CD4-positive, alpha-beta T cell treated with Interleukin-4 for 4 hours (primary cell): ENCODE measurements around the gene FSD1L.

Experiments used
- DNase-seq: peaks from one replicate; pipeline ENCODE4 v3.0.0-alpha.2; 2020

FSD1L gene

GRCh38 chr9:105447814-105448812 is at the start of gene FSD1L:
FSD1L (plus strand) TSS chr9:105448034; CDS start chr9:105448221, 187 bp downstream.
- peak; percentile 85 for DNase-seq

DNA sequence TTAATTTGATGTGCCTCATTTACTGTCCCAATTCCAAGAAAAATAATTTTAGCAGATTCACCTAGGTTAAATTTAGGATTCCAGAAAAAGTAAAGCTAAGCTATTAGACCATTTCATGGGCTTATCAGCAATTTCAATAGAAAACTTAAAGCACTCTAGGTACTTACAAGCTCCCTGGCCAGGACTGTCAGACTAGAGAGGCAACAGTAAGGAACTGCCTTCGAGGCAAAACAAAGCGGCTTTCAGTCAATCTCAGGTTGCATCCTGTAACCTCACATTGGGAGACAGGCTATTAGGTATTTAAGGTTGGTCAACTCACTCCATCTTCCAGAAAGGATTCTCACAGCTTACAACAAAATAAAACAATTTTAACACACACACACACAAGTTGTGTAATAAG is 48.7 kb upstream of the FSD1L start:
- DNase-seq, result no peak

GRCh38 chr9:105401651-105402050 is 46.2 kb upstream of the FSD1L start:
- no peak for DNase-seq

DNA sequence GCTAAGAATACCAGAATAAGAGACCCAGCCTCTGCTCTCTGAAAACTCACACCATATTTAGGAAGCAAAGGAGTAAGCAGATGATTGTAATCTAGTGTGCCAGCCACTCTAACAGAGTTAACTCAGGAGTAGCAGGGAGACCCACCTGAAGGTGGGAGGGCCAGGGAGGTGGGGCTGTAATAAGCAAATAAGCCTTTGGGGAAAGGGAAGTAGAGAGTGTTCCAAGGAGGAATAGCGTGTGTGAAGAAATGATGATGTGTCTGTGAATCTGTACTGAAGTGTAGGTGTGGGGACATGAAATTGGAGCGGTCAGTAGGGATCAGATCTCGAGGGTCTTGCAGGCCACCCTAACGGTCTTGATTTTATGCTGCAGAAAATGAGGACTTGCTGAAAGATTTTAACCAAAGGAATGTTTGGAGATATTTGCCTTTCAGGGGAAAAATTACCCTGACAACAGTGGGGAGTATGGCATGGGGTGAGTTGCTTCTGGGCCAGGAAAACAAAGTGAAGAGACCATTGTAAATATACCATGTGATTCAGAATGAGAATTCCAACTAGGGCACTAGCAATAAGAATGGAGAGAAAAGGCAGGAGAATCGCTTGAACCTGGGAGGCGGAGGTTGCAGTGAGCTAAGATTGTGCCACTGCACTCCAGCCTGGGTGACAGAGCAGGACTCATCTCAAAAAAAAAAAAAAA is 44.1 kb upstream of the FSD1L start:
- DNase-seq, result no peak

GRCh38 chr9:105405514-105406131 is 42.2 kb upstream of the FSD1L start:
- DNase-seq, result peak; percentile 74

- DNase-seq, result no peak
These were observed 41.5 kb upstream of the FSD1L start for GRCh38 chr9:105406369-105406768.

GRCh38 chr9:105413525-105413924 is 34.3 kb upstream of the FSD1L start:
- DNase-seq, result no peak

DNA sequence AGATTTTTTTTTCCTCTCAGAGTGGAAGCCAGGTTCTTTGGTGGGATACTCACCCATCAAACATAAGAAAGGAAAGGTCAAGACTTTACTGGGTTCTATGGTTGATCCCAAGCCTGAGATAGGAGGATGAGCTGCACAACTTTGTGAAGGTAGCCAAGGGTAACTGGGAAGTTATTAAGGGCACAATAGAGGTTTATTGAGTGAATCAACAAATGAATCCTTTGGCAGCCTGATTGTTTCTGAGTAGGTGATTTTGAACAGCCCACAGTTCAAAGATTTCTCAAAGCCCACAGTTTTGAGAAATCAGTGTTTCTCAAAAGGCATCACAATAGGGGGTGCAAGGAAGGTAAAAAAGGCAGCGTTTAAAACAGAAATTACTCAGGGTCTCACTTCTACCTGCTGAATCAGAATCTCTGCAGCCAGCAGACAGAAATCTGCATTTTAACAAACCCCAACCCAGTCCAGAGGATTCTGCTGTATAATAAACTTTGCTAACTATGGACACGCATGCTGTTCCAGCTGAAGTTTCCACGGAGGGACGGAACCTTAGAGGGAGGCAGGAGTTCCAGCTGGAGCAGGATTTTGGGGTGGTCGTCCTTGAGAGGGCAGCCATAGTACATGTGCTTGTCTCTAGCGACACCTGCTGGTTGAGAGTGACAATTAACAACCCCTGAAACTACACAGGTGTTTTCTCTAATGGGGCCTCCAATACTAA is 32.7 kb upstream of the FSD1L start:
- DNase-seq, result peak; percentile 63

GRCh38 chr9:105415662-105415980 is 32.2 kb upstream of the FSD1L start:
- no peak for DNase-seq

GRCh38 chr9:105416840-105417239 is 31.0 kb upstream of the FSD1L start:
- DNase-seq, result no peak

GRCh38 chr9:105418588-105419500 is 29.0 kb upstream of the FSD1L start:
- DNase-seq, result no peak

DNA sequence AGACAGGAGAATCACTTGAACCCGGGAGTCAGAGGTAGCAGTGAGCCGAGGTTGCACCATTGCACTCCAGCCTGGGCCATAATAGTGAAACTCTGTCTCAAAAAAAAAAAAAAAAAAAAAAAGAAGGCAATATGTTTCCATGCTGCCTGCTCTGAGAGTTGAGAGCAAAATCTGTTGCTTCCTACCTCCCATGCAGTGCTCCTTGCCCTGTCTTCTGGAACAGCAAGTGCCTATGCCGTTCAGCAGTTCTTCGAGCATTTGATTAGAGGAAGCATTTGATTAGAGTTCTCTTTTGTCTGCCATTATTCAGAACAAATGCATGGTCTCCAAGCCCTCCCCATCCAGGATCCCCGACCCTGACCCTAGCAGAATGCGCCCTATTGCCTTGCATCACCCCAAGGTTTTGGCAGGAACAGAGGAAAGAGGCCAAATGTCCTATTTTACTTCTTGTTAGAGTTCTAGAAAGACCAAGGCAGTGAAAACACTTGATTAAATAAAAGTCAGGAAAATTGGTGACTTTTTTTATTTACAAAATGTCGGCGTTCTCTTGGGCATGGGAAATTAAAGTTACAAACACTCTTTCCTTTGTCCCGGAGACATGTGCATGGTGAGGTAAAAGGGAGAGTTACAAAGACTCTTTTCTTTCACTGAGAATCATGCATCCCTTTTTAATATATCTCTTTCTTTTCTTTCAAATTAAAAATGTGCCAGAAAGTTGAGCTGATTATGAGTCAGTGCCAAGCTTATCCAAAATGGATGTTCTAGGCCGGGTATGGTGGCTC is 27.8 kb upstream of the FSD1L start:
- DNase-seq, result no peak

DNA sequence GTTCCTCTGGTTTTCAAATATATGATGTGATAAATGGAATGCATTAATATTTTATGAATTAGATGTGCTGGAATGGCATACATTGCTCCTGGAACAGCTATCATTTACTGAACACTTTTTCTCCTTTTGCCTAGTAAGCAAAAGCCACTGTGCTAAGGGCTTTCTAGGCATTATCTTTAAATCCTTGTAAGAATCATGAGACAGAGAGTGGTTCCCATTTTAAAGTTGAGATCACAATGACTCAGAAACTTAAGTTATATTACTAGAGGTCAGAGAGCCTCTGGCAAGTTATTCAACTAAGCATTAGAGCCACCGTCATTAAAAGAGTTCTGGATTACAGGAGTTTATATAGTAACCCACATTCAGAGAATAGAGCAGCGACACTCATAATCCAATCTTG is 26.7 kb upstream of the FSD1L start:
- DNase-seq, result no peak

- DNase-seq, result no peak
These were observed 26.0 kb upstream of the FSD1L start for GRCh38 chr9:105421864-105422263.

DNA sequence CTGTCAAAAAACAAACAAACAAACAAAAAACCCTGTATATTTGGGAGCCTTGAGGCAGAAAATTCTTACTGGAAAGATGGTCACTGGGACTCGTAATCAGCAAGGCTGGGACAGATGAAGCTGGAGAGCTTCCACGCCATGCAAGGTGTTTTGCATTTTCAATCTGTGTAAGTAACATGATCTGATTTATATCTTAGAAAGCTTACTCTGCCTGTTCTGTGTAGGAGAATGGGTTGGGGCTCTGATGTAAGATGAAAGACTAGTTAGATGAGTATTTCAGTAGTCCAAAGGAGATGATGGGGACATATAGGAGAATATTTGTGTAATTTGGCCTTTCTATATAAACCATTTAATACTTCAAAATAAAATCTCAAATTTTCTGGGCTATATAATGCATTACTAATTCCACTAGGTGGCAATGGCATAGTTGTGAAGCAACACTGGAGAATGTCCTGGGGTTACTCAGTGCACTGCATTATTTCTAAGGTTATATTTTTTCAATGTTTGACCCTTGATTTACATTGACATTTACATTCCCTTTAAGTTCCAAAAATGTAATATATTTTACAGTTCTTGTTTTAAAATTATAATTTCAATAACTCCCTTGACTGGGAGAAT is 21.9 kb upstream of the FSD1L start:
- no peak for DNase-seq

GRCh38 chr9:105426657-105427056 is 21.2 kb upstream of the FSD1L start:
- DNase-seq, result no peak

DNA sequence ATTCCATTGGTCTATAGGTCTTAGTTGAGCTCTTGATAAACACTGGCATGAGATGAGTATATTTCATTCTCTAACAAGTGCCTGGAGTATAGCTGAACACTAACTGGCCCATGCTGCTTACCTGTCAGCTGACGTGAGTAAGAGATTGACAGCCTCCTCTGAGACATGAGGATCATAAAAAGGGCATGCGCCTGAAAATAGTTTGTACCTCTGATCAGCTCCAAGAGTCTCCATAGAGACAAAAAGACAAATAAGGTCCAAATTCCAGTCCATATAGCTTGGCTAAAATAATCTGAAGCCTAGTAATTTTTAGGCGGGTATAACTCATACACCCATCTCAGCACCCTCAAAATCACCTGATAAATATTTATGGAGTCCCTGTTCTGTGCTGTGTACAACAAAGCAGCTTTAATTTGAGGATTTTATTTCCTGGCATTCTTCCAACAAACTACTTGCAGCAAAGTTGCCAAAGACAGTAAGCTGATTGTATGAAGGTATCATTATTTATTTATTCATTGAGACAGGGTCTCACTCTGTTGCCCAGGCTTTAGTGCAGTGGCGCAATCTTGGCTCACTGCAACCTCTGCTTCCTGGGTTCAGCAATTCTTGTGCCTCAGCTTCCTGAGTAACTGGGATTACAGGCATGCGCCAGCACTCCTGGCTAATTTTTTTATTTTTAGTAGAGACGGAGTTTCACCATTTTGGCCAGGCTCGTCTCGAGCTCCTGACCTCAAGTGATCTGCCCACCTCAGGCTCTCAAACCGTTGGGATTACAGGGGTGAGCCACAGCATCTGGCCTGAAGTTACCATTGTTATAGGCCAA is 16.2 kb upstream of the FSD1L start:
- no peak for DNase-seq

DNA sequence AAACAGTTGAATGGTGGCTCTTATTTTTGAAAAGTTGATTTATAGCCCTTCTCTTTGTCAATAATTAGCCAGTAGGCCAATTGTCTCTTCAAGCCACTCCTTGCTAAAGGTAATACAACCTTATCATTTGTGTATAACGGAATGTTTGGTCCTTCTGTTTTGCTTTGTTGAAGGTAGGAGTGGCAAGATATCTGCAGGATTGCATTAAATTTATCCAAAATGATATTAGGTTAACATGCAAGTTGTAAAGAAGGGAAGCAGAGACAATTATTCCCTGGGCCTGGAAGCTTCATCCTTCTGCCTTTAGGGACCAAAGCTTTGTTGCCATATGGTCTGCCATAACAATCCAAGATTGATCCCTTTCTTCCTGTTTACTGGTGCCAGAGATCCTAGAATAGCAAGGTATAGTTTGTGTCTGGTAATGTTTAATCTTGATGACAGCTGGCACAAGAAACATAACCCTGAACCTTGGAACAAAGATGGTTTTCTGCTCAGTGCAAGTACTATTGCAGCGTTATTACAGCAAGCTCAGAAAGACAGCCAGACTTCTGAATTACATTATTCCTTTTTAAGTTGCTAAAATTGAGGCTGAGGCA is 15.5 kb upstream of the FSD1L start:
- no peak for DNase-seq

GRCh38 chr9:105435453-105435852 is 12.4 kb upstream of the FSD1L start:
- DNase-seq, result no peak
